Subcutaneous abdominal adipose tissue (tissue), 5 donors: ENCODE data around the gene QRFP.

Source experiments
- H3K27ac ChIP-seq: one replicate; pipeline ENCODE4 v1.7.0; 2013; ENCODE audit warnings: low read depth, mild to moderate bottlenecking, inconsistent platforms, low read length, moderate library complexity
- H3K27me3 ChIP-seq, 5 donors: one replicate each; pipeline ENCODE4 v1.7.0; 2013; ENCODE audit warnings: low read length in 5 of 5, inconsistent platforms in 1 of 5; ENCODE audit not compliant: control insufficient read depth in 5 of 5, insufficient read depth in 4 of 5
- H3K36me3 ChIP-seq, 5 donors: one replicate each; pipeline ENCODE4 v1.7.0; 2013; ENCODE audit warnings: low read length in 5 of 5; ENCODE audit not compliant: control insufficient read depth in 5 of 5, insufficient read depth in 5 of 5
- H3K4me1 ChIP-seq, 5 donors: one replicate each; pipeline ENCODE4 v1.7.0; 2013; ENCODE audit warnings: low read length in 5 of 5, mild to moderate bottlenecking in 3 of 5, moderate library complexity in 1 of 5; ENCODE audit not compliant: control insufficient read depth in 5 of 5, insufficient read depth in 5 of 5
- H3K4me3 ChIP-seq, 5 donors: one replicate each; pipeline ENCODE4 v1.7.0; 2013; ENCODE audit warnings: low read length in 5 of 5, low read depth in 1 of 5
- H3K9ac ChIP-seq, 5 donors: one replicate each; pipeline ENCODE4 v1.7.0; 2013; ENCODE audit warnings: low read length in 5 of 5, mild to moderate bottlenecking in 4 of 5, moderate library complexity in 3 of 5
- H3K9me3 ChIP-seq, 5 donors: one replicate each; pipeline ENCODE4 v1.7.0; 2013; ENCODE audit warnings: low read length in 5 of 5; ENCODE audit not compliant: control insufficient read depth in 5 of 5
- donor health status: healthy.
- donor health status: healthy.
- donor health status: healthy.
- donor health status: healthy.
- donor health status: healthy.

QRFP gene

GRCh38 chr9:130939405-130940026, 42.9 kb upstream of the QRFP start:
- H3K36me3 ChIP-seq: no peaks in the 10 kb centered on the region
- H3K27me3 ChIP-seq: peaks cover 44 to 71% (median 64%) of the 10 kb centered on the region in 5 donors
- no peak overlapping the region for H3K27ac ChIP-seq
- no peak overlapping the region for H3K9ac ChIP-seq
- peak overlapping the region in 4 of 5 donors; percentile 26 to 63 (median 47) for H3K4me3 ChIP-seq
- peaks cover 0 to 41% (median 28%) of the 10 kb centered on the region in 5 donors for H3K4me1 ChIP-seq
- no peaks in the 10 kb centered on the region for H3K9me3 ChIP-seq

GRCh38 chr9:130938652-130939404, 42.2 kb upstream of the QRFP start, which contains the start of gene FIBCD1:
TSS of gene FIBCD1 (minus strand) at chr9:130939247. CDS start at chr9:130938607, 640 bp downstream.
- H3K36me3 ChIP-seq: no peaks in the 10 kb centered on the region
- H3K9ac ChIP-seq: peak within 1 kb of the TSS in 1 of 5 donors; percentile 20
- no peak within 1 kb of the TSS for H3K27ac ChIP-seq
- H3K9me3 ChIP-seq: no peaks in the 10 kb centered on the region
- H3K27me3 ChIP-seq: peaks cover 50 to 77% (median 70%) of the 10 kb centered on the region in 5 donors
- H3K4me3 ChIP-seq: peak within 1 kb of the TSS in 4 of 5 donors; percentile 26 to 63 (median 47)
- H3K4me1 ChIP-seq: peaks cover 0 to 41% (median 28%) of the 10 kb centered on the region in 5 donors

DNA sequence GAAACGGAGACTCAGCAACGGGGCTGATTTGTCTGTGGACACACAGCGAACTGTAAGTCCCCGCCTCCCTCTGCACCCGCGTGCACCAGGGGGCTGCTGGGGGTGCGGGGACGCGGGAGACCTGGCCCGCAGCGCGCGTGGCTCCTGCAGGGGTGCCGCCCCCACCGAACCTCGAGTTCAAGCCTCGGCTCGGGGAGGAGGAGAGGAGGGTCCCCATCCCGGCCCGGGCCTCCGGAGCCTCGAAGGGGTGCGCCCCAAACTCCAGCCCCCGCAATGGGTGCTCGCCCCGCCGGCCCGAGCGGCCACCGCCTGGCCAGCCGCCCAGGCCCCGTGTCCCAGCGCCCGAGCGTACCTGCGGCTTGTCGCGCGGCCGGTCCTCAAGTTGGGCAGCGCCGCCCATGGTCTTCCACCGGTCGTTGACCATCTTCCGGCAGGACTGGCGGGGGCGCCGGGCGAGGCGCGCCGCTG, 41.6 kb upstream of the QRFP start:
- H3K9me3 ChIP-seq: no peaks in the 10 kb centered on the region
- H3K4me3 ChIP-seq: peak overlapping the region in 1 of 5 donors; percentile 63
- H3K27me3 ChIP-seq: peaks cover 52 to 79% (median 70%) of the 10 kb centered on the region in 5 donors

DNA sequence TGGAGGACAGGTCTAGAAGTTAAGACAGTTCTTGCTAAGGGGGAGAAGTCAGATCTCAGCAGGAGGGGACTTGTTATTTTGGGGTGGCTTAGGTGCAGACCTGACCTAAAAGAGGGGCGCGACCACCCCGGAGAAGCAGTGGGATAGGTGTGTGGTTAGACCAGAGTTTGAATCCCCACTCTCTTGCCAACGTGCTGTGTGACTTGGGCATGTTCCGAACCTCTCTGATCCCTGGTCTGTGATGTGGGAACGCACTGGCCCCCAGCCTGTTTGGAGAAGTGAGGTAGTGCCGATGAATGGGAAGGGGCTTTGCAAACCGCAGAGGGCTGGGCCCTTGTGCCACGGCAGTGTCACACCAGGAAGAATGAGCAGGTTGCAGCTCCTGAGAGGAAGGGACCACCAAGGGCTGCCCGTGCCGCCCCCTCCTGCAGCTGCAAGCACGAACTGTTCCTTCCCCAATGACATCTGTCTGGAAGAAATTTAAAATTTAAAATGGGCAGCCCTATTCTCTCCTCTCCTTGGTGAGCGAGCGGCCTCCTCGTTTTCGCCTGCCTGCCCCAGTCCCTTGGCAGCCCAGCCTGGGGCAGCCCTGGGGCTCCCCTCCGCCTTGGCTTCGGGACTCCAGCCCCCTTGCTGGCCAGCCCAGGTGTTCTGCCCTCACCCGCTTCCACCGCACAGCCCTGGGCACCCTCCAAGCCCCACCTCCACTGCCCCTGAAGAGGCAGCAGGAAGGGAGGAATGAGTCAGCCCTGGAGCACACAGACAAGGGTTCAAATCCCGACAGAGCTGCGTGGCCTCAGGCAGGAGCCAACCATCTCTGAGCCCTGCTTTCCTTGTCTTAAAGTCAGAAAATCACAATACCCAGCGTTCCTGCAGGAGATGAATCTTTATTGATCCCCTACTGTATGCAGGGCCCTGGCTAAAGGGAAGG, 40.8 kb upstream of the QRFP start:
- Histone ChIP-seq H3K4me1 (peaks cover 0 to 49% (median 34%) of the 10 kb centered on the region in 5 donors), H3K4me3 (no peak overlapping the region), H3K27me3 (peaks cover 53 to 84% (median 75%) of the 10 kb centered on the region in 5 donors), H3K36me3 (no peaks in the 10 kb centered on the region), H3K27ac (no peak overlapping the region), H3K9ac (no peak overlapping the region), H3K9me3 (no peaks in the 10 kb centered on the region)

More for the DNA sequence above, 41.6 kb upstream of the QRFP start:
- peaks cover 0 to 41% (median 28%) of the 10 kb centered on the region in 5 donors for H3K4me1 ChIP-seq
- no peaks in the 10 kb centered on the region for H3K36me3 ChIP-seq
- no peak overlapping the region for H3K27ac ChIP-seq
- no peak overlapping the region for H3K9ac ChIP-seq

- Histone ChIP-seq H3K4me3 (no peak overlapping the region), H3K27ac (no peak overlapping the region), H3K9ac (no peak overlapping the region), H3K36me3 (no peaks in the 10 kb centered on the region), H3K4me1 (peaks cover 0 to 58% (median 41%) of the 10 kb centered on the region in 5 donors), H3K9me3 (no peaks in the 10 kb centered on the region), H3K27me3 (peaks cover 45 to 81% (median 71%) of the 10 kb centered on the region in 5 donors)
Measured at GRCh38 chr9:130936285-130937117, 39.9 kb upstream of the QRFP start.

- H3K36me3 ChIP-seq: no peaks in the 10 kb centered on the region
- H3K4me3 ChIP-seq: no peak overlapping the region
- no peaks in the 10 kb centered on the region for H3K9me3 ChIP-seq
- peaks cover 38 to 76% (median 64%) of the 10 kb centered on the region in 5 donors for H3K27me3 ChIP-seq
- H3K27ac ChIP-seq: no peak overlapping the region
- H3K9ac ChIP-seq: no peak overlapping the region
- peaks cover 0 to 56% (median 39%) of the 10 kb centered on the region in 5 donors for H3K4me1 ChIP-seq
Measured at GRCh38 chr9:130935648-130936271, 39.1 kb upstream of the QRFP start.

DNA sequence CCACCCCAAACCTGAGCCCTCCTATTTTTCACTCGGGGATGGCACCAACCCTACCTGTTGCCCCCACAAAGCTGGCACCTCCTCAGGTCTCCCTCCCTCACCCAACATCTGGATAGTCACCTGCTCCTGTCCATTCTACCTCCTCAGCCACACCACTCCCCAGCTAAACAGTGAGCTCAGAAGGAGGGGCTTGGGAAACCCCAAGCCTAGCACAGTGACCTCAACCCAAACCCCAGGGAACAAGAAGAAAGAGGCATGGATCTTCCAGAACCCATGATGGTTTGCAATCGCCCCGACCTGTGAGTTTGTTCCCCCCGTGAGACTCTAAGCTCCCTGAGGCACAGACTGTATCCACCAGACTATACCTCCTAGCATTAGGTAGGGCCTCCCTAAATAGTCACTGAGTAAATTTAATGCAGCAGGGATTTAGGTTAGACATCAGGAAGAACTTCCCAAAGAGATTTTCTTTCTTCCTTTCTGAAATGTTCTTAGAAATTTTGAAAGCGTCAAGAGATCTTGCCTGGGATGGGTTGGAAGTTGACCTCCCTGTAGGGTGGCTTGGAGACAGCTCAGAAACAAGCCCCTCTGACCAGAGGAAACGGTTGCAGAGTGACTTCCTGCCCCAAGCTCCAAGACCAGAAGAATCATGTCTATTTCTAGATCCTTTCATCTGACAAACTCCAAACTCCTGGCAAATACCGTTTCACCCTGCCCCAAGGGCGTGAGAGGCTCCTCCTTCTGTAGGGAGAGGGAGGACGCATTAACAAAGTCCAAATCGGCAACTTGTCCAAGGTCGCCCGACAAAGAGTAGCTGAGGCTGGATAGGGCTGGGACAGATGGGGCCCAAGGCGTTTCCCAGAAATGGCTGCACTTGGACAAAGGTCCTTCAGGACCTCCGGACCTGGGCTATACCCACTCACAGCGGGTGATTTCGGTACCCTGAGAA, 38.4 kb upstream of the QRFP start:
- H3K9ac ChIP-seq: no peak overlapping the region
- H3K27me3 ChIP-seq: peaks cover 35 to 73% (median 60%) of the 10 kb centered on the region in 5 donors
- H3K27ac ChIP-seq: no peak overlapping the region
- peaks cover 0 to 54% (median 39%) of the 10 kb centered on the region in 5 donors for H3K4me1 ChIP-seq
- no peaks in the 10 kb centered on the region for H3K36me3 ChIP-seq
- no peak overlapping the region for H3K4me3 ChIP-seq
- no peaks in the 10 kb centered on the region for H3K9me3 ChIP-seq

DNA sequence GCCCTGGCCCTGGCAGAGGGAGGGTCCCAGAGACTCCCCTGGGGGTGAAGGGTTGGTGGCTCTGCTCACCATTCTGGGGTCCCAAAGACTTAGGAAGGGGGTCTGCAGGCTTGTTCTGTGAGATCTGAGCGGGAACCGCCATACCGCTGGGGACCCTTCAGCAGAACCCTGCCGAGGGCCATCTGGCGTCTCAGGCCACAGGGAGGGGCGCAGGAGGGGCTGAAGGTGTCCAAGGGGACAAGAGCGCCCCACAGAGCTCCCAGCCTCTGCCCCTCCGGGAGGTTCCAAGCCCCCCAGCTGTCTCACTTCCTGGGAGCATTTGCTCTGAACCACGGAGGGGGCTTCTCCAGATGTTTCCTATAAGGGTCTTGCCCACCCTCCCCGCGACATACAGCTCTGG, 37.6 kb upstream of the QRFP start:
- peaks cover 41 to 72% (median 63%) of the 10 kb centered on the region in 5 donors for H3K27me3 ChIP-seq

More for the DNA sequence above, 37.6 kb upstream of the QRFP start:
- Histone ChIP-seq H3K36me3 (no peaks in the 10 kb centered on the region), H3K27ac (no peak overlapping the region), H3K9me3 (no peaks in the 10 kb centered on the region), H3K9ac (no peak overlapping the region), H3K4me3 (no peak overlapping the region), H3K4me1 (peaks cover 0 to 49% (median 37%) of the 10 kb centered on the region in 5 donors)
